Hematopoietic multipotent progenitor cell treated with erythropoietin and hydrocortisone succinate and interleukin-3 and kit ligand, for 8 days (in vitro differentiated cells): ENCODE data around the gene NKTR.

ENCODE experiments used
- DNase-seq: peaks from one replicate; pipeline ENCODE4 v3.0.0-alpha.2; 2015

NKTR gene

DNA sequence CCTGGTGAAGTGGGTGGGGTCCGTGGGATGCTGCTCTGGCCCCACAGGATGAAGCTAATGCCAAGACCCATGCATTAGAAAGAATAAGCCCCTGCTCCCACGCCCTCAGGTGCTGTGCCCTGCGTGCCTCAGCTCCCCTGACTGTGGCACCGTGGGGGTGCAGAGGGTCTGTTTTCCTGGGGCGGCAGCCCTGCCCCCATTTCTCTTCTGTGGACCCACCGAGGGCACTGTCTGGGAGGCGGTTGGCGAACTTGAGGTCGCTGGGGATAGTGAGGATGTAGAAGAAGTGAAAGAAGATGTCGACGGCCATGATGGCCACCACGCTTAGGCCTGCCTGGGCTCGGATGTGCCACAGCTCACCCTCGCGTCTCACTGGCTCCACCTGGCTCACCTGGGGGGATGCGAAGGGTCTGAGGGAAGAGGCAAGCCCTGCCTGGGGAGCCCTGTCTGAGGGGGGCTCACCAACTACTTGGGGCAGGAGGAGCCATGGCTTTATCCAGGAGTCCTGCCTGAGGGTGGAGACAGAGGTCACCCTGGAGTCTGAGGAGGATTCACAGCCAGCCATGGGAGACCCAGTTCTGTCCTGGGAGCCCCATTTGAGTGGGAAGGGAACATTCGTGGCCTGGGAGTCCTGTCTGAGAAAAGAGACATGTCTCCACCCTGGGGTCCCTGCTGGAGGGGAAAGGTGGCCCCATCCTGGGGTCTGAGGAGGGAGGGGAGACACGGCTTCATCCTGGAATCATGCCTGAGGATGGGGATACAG, 97.0 kb downstream of the NKTR start:
- DNase-seq = no peak
